Endothelial cell of umbilical vein (primary cell): ENCODE results near the gene IL23A. TPM values are rescaled to one million over a fixed set of nuclear protein-coding genes. Genes with fewer than 3 reads are reported as not detected.

ENCODE experiments used
- BruUV-seq: library from RNA; stranded (reverse); fragments of 400-500 nt; replicated peaks from 2 replicates; lab custom pipeline; 2021; lab: Mats Ljungman, UMichigan
- CTCF ChIA-PET: fragments of 300-600, 350-600 bp; sonication (Branson Sonifier 250); formaldehyde crosslinking; loops from one replicate; lab custom pipeline; 2021; ENCODE audit warnings: antibody characterized with exemption, inconsistent platforms; lab: Charles Lee
- POLR2A ChIA-PET: fragments of 300-600, 350-600 bp; sonication (Branson Sonifier 250); formaldehyde crosslinking; loops from one replicate; lab custom pipeline; 2021; ENCODE audit warnings: antibody characterized with exemption, inconsistent platforms; lab: Charles Lee
- DNase-seq: peaks from one replicate; pipeline ENCODE4 v3.0.0-alpha.2; 2011; ENCODE audit warnings: low read depth, low spot score
- FAIRE-seq: peaks from 2 replicates; lab custom pipeline; 2011; peaks lifted over from hg19 to GRCh38; lab: Jason Lieb, UNC
- H2AFZ ChIP-seq: 2 replicates; pipeline ENCODE4 v1.6.0; 2012; ENCODE audit warnings: low read depth, low read length, control low read depth, inconsistent platforms
- H3K27ac ChIP-seq: 2 replicates; pipeline ENCODE4 v1.5.1; 2011; ENCODE audit warnings: low read depth, mild to moderate bottlenecking, control low read depth, low read length, moderate library complexity; ENCODE audit not compliant: insufficient read depth
- H3K27me3 ChIP-seq, 2 experiments: 2 replicates each; pipeline versions ENCODE4 v1.6.0 to v1.6.1; 2011; ENCODE audit warnings: low read length in 2 of 2, mixed read lengths in 1 of 2; ENCODE audit not compliant: control insufficient read depth in 2 of 2, insufficient read depth in 2 of 2
- H3K36me3 ChIP-seq, 2 experiments: 2 replicates in 1 of 2; 3 replicates in 1 of 2; pipeline ENCODE4 v1.5.1; 2011; ENCODE audit warnings: low read length in 2 of 2, mild to moderate bottlenecking in 1 of 2, moderate library complexity in 1 of 2; ENCODE audit not compliant: control insufficient read depth in 2 of 2, insufficient read depth in 2 of 2; ENCODE audit errors: extremely low read depth in 1 of 2
- H3K4me1 ChIP-seq: 3 replicates; pipeline ENCODE4 v1.5.1; 2011; ENCODE audit warnings: mild to moderate bottlenecking, low read length; ENCODE audit not compliant: control insufficient read depth, insufficient read depth; ENCODE audit errors: extremely low read depth
- H3K4me2 ChIP-seq: 2 replicates; pipeline ENCODE4 v1.6.1; 2011; ENCODE audit warnings: low read length, control low read depth, mixed read lengths; ENCODE audit not compliant: insufficient read depth
- H3K4me3 ChIP-seq, 3 experiments: fragments of 200-600 bp in 1 of 3; sonication (generic), shearing (Covaris generic) in 1 of 3; replicated peaks in 1 of 3; 2 replicates each; pipeline ENCODE4 v1.5.1; 2011 to 2016; ENCODE audit warnings: control low read depth in 3 of 3, low read length in 3 of 3, mild to moderate bottlenecking in 2 of 3, inconsistent platforms in 1 of 3, low read depth in 1 of 3, moderate library complexity in 1 of 3; ENCODE audit not compliant: insufficient read depth in 1 of 3
- H3K79me2 ChIP-seq: 2 replicates; pipeline ENCODE4 v1.6.0; 2012; ENCODE audit warnings: low read length, inconsistent platforms; ENCODE audit not compliant: control insufficient read depth, insufficient read depth
- H3K9ac ChIP-seq: replicated peaks from 2 replicates; pipeline ENCODE3; 2011; ENCODE audit warnings: low read length, control low read depth; ENCODE audit not compliant: insufficient read depth; ENCODE audit errors: extremely low read depth
- H3K9me1 ChIP-seq: replicated peaks from 3 replicates; pipeline ENCODE4 v1.6.0; 2011; ENCODE audit warnings: mild to moderate bottlenecking, low read length; ENCODE audit not compliant: control insufficient read depth, insufficient read depth; ENCODE audit errors: extremely low read depth
- H3K9me3 ChIP-seq: replicated peaks from 2 replicates; pipeline ENCODE4 v1.5.1; 2012; ENCODE audit warnings: low read length, inconsistent platforms; ENCODE audit not compliant: control insufficient read depth, insufficient read depth
- H4K20me1 ChIP-seq: replicated peaks from 2 replicates; pipeline ENCODE3; 2011; ENCODE audit warnings: mild to moderate bottlenecking, low read length; ENCODE audit not compliant: control insufficient read depth, insufficient read depth; ENCODE audit errors: extremely low read depth
- EZH2 ChIP-seq: IDR thresholded peaks from 2 replicates; pipeline ENCODE4 v1.6.1; 2012; ENCODE audit warnings: borderline replicate concordance, low read depth, mild to moderate bottlenecking, moderate library complexity, low read length, inconsistent platforms; ENCODE audit not compliant: severe bottlenecking
- FOS ChIP-seq: IDR thresholded peaks from 2 replicates; pipeline ENCODE4 v1.6.1; 2011; ENCODE audit warnings: mild to moderate bottlenecking, low read length, moderate library complexity, borderline replicate concordance; ENCODE audit not compliant: insufficient read depth
- GATA2 ChIP-seq: IDR thresholded peaks from 2 replicates; pipeline ENCODE4 v1.7.0; 2011; ENCODE audit warnings: low read depth, mild to moderate bottlenecking, moderate library complexity, mixed read lengths, low read length; ENCODE audit not compliant: insufficient read length, insufficient read depth
- JUN ChIP-seq: IDR thresholded peaks from 2 replicates; pipeline ENCODE4 v1.6.1; 2011; ENCODE audit warnings: borderline replicate concordance, low read depth; ENCODE audit not compliant: insufficient read length, insufficient read depth
- MYC ChIP-seq: IDR thresholded peaks from one replicate; pipeline ENCODE4 v1.6.1; 2011; ENCODE audit warnings: mild to moderate bottlenecking, low read depth, low read length
- POLR2A ChIP-seq: IDR thresholded peaks from 2 replicates; pipeline ENCODE4 v1.6.1; 2012; ENCODE audit warnings: low read depth, mild to moderate bottlenecking, control low read depth, low read length
- POLR2AphosphoS5 ChIP-seq: IDR thresholded peaks from 2 replicates; pipeline ENCODE4 v1.6.1; 2012; ENCODE audit warnings: low read depth, mild to moderate bottlenecking, control low read depth, low read length, moderate library complexity; ENCODE audit not compliant: insufficient read depth
- dilution Hi-C: fragments of 300-500 bp; cut with MboI; formaldehyde crosslinking; loops from one replicate; pipeline ENCODE4 v1.15.0; 2019; ENCODE audit warnings: low sequenced_read_pairs; ENCODE audit not compliant: extremely low pct_ligation_motif_present
- intact Hi-C: fragments of 100-400 bp; cut with micrococcal nuclease; formaldehyde crosslinking; loops from one replicate; pipeline ENCODE4 v1.10.0; 2022
- polyA plus RNA-seq, 4 experiments: library from polyadenylated mRNA; depleted of rRNA in 3 of 4; stranded (reverse) in 3 of 4; unstranded in 1 of 4; fragments of >200 nt; gene quantifications; 2 replicates each; pipeline versions ENCODE4 v1.2.1 to v1.2.3, GENCODE V29; 2011 to 2012; ENCODE audit warnings: missing spikeins in 1 of 4
- total RNA-seq: library from RNA; stranded (reverse); gene quantifications from 2 replicates; pipeline ENCODE4 v1.2.3, GENCODE V29; 2021
- TF ChIP-seq, protein P1 (sequence below): IDR thresholded peaks from 2 replicates; pipeline ENCODE4 v1.6.1; 2011; ENCODE audit not compliant: insufficient read depth, insufficient read length
- TF ChIP-seq, protein P2 (sequence below), 2 donors: IDR thresholded peaks; 1 replicate in 1 of 2; 2 replicates in 1 of 2; pipeline ENCODE4 v1.5.1; 2011; ENCODE audit warnings: low read length in 2 of 2, mild to moderate bottlenecking in 2 of 2, moderate library complexity in 2 of 2, control low read depth in 1 of 2, inconsistent platforms in 1 of 2, low read depth in 1 of 2; ENCODE audit not compliant: insufficient read depth in 1 of 2; ENCODE audit errors: extremely low read depth in 1 of 2

Gene IL23A
- total and polyA plus RNA-seq, 2 donors (not counting 3 experiments of a cell fraction or from before 2014, with no cell fraction given): 0.12 TPM; not detected in 1

DNA sequence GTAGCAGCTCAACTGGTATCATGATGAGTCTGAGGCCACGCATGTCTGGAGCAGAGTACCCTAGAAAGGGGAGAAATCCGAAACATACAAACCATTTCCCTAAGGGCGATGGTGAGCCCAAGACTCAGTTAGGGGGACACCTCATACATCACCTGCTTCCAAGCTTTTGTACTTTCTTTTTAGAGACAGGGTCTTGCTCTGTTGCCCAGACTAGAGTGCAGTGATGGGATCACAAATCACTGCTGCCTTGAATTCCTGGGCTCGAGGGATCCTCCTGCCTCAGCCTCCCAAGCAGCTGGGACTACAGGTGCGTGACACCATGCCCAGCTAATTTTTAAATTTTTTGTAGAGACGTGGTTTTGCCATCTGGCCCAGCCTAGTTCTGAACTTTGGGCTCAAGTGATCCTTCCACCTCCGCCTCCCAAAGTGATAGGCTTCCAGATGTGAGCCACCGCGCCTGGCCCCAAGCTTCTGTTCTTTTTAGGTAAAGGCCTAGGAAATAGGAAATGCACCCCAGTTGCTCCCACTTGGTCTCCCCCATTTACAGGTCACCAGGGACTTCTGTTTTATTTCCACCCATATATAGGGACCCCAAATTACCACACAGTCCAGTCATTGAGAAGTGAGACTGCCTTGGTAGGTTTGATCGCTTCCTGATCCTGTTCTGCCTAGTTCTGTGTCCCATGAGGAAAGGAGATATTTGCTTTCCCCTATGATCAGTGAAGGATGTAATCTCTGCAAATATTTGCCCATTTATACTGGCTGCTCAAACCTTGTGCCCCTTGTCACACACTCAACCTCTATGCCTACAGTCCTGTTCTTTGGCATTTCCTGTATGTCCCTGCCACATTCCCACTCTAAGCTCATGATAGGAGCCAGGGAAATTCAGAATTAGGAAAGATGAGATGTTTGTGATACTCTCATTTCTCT is 23.7 kb downstream of the IL23A start, which contains the start of gene APOF:
Gene APOF (minus strand): TSS at position 728 of the 930 bp plus-strand sequence. CDS start 112 bp downstream, at position 616.
- H3K9ac ChIP-seq: no peak within 1 kb of the TSS
- POLR2A ChIA-PET: interaction anchor here (0.6 kb wide), 1 partner anchor 31 kb away, joined by 3 read pairs; no protein-coding TSS in a partner anchor
- H3K27me3 ChIP-seq: no peaks in the 10 kb centered on the region
- H3K79me2 ChIP-seq: peaks cover 10% of the 10 kb centered on the region
- CTCF ChIA-PET: interaction anchor here (1.1 kb wide), 2 partner anchors 21 to 102 kb away, joined by 3 to 4 read pairs; no protein-coding TSS in a partner anchor
- no peak within 1 kb of the TSS for H3K27ac ChIP-seq
- no peaks in the 10 kb centered on the region for H3K36me3 ChIP-seq
- H3K9me1 ChIP-seq: no peaks in the 10 kb centered on the region
- DNase-seq (no peak), FAIRE-seq (no peak)
- H3K4me3 ChIP-seq: no peak within 1 kb of the TSS
- H2AFZ ChIP-seq: no peak within 1 kb of the TSS
- TF ChIP-seq FOS (no peak), JUN (no peak), GATA2 (no peak), EZH2 (no peak), POLR2A (no peak), POLR2AphosphoS5 (no peak), MYC (no peak)
- TF ChIP-seq, protein P1, sequence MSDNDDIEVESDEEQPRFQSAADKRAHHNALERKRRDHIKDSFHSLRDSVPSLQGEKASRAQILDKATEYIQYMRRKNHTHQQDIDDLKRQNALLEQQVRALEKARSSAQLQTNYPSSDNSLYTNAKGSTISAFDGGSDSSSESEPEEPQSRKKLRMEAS: no peak
- TF ChIP-seq, protein P2, sequence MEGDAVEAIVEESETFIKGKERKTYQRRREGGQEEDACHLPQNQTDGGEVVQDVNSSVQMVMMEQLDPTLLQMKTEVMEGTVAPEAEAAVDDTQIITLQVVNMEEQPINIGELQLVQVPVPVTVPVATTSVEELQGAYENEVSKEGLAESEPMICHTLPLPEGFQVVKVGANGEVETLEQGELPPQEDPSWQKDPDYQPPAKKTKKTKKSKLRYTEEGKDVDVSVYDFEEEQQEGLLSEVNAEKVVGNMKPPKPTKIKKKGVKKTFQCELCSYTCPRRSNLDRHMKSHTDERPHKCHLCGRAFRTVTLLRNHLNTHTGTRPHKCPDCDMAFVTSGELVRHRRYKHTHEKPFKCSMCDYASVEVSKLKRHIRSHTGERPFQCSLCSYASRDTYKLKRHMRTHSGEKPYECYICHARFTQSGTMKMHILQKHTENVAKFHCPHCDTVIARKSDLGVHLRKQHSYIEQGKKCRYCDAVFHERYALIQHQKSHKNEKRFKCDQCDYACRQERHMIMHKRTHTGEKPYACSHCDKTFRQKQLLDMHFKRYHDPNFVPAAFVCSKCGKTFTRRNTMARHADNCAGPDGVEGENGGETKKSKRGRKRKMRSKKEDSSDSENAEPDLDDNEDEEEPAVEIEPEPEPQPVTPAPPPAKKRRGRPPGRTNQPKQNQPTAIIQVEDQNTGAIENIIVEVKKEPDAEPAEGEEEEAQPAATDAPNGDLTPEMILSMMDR (IDR thresholded peaks at IDR 0.05; ENCODE audit: extremely low read depth in 1 of 2, insufficient read depth in 1 of 2, low read depth in 1 of 2, low read length in 2 of 2): no peak
- no peak within 1 kb of the TSS for H3K4me2 ChIP-seq
- no peaks in the 10 kb centered on the region for H3K9me3 ChIP-seq
- peaks cover 14% of the 10 kb centered on the region for H3K4me1 ChIP-seq
- dilution Hi-C loops: no loop called here
- intact Hi-C loops: loop anchor here (5.0 kb wide), 1 partner anchor 85 kb away; the partner anchor contains the start of gene TIMELESS
- H4K20me1 ChIP-seq: no peaks in the 10 kb centered on the region
- BruUV-seq: no TSS peak
